GM23338 (cell line): ENCODE results near the gene UCP3.

Source experiments
- CREB1 ChIP-seq: fragments of 250-450 bp; sonication (Bioruptor Pico); IDR thresholded peaks from 2 replicates; pipeline ENCODE4 v1.5.0; 2020; ENCODE audit warnings: low read depth, mild to moderate bottlenecking, moderate library complexity
- CTCF ChIP-seq, 2 experiments: fragments of 200-600 bp in 1 of 2; sonication (generic) in 1 of 2; conservative IDR thresholded peaks; 2 replicates each; pipeline versions ENCODE4 v1.5.1 to v1.6.1; 2016 to 2017; ENCODE audit warnings: antibody characterized with exemption in 2 of 2, low read depth in 2 of 2, mild to moderate bottlenecking in 2 of 2, moderate library complexity in 1 of 2
- ETS1 ChIP-seq: IDR thresholded peaks from 2 replicates; pipeline ENCODE4 v1.6.1; 2016; ENCODE audit warnings: antibody characterized with exemption
- EZH2 ChIP-seq: fragments of 200-600 bp; sonication (generic); IDR thresholded peaks from one replicate; pipeline ENCODE4 v1.8.0; 2017; ENCODE audit warnings: antibody characterized with exemption, mild to moderate bottlenecking, low read depth; ENCODE audit not compliant: unreplicated experiment
- EZH2phosphoT487 ChIP-seq: fragments of 200-600 bp; sonication (generic); IDR thresholded peaks from one replicate; pipeline ENCODE4 v1.8.1; 2018; ENCODE audit warnings: antibody characterized with exemption; ENCODE audit not compliant: unreplicated experiment
- POLR2AphosphoS5 ChIP-seq: IDR thresholded peaks from 2 replicates; pipeline ENCODE4 v1.6.1; 2016; ENCODE audit warnings: antibody characterized with exemption, low read depth

GRCh38 chr11:73995247-73995646 is 13.6 kb downstream of the UCP3 start:
- no peak for TF ChIP-seq ETS1
- no peak for TF ChIP-seq POLR2AphosphoS5
- TF ChIP-seq EZH2phosphoT487 = no peak
- TF ChIP-seq CTCF (conservative IDR thresholded peaks at IDR 0.05; ENCODE audit: low read depth in 2 of 2) = no peak
- TF ChIP-seq EZH2 = no peak
- no peak for TF ChIP-seq CREB1 (CRISPR knock-in tag)
